ELR (cell line): ENCODE results near the gene GRAP2.
"Not testable (repeated sequence)": the region's sequence is repeated elsewhere in the genome, so short reads cannot be mapped to it uniquely, and the experiment has no call there.

ENCODE experiments used
- DNase-seq: peaks from one replicate; pipeline ENCODE4 v3.0.0-alpha.2; 2015; ENCODE audit warnings: low read depth

GRAP2 gene

DNA sequence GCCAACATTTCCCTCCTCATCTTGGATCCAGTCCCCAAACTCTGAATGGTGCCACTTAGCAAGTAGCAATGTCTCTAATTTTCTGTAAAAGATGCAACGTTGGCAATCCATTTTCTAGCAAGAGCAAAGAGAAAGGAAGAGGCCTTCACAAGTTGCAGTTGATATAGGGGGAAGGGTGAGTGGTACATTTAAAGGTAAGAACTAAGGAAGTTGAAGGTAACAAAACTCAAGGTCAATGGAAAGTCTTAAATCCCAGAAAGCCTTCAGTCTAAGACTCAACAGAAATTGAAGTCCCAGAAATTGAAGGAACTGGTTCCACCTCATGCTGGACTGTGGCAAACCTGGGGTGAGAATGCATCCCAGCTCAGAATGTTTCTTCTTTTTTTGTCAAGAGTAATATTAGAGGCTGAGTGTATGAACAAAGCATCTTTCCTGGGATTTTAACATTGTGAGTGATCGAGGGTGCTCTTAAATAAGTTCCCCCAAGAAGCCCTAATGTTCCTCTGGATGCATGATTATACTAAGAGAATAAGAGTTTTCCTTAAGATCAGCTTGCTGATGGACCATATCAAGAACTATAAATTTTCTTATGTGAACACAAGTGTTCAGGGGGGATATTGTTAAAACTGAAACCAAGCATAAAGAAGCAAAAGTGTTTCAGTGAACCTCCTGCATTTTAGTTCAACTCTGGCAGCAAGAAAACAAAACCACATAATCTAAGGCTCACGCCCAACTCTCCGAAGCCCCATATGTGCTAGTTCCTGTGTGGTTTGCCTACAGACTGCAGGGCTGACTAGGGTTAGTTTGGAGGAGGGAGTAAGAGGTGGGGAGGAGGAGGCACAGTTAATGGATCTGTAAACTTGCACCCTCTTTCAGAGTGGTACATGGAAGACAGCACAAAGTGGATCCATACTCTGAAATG is at the start of gene GRAP2:
TSS of gene GRAP2 (plus strand) at position 779 of the 922 bp plus-strand sequence. CDS start 46,023 bp downstream, outside the sequence.
- DNase-seq = no peak

GRCh38 chr22:39851606-39852315 is 49.1 kb upstream of the GRAP2 start:
- DNase-seq = no peak

GRCh38 chr22:39852799-39853198 is 48.1 kb upstream of the GRAP2 start:
- no peak for DNase-seq

DNA sequence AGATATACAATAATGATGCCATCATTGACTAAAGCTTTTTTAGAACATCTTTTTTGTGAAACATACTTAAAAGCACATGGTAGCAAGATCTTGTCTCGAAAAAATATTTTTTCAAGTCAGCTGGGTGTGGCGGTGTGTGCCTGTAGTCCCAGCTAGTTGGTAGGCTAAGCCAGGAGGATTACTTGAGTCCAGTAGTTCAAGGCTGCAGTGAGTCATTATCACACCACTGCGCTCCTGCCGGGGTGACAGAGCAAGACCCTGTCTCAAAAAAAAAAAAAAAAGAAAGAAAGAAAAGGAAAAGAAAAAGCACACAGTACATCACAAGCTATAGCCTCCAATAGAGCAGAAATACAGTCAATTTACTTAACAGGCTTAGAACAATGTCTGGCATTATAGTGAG is 44.3 kb upstream of the GRAP2 start:
- DNase-seq = no peak

- no peak for DNase-seq
These were observed 40.8 kb upstream of the GRAP2 start for GRCh38 chr22:39859903-39860588.

GRCh38 chr22:39868741-39869140 is 32.1 kb upstream of the GRAP2 start:
- DNase-seq = no peak

DNA sequence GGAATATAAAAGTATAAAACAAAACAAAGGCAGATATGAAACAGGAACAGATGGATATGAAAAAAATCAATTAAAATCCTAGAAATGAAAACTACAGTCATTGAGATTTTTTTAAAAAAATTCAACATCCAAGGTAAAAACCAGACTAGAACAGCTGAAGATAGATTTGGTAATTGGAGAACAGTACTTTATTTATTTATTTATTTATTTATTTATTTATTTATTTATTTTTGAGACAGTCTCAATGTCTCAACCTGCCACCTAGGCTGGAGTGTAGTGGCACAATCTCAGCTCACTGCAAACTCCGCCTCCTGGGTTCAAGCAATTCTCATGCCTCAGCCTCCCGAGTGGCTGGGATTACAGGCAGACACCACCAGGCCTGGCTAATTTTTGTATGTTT is 31.1 kb upstream of the GRAP2 start:
- DNase-seq = not testable (repeated sequence)

DNA sequence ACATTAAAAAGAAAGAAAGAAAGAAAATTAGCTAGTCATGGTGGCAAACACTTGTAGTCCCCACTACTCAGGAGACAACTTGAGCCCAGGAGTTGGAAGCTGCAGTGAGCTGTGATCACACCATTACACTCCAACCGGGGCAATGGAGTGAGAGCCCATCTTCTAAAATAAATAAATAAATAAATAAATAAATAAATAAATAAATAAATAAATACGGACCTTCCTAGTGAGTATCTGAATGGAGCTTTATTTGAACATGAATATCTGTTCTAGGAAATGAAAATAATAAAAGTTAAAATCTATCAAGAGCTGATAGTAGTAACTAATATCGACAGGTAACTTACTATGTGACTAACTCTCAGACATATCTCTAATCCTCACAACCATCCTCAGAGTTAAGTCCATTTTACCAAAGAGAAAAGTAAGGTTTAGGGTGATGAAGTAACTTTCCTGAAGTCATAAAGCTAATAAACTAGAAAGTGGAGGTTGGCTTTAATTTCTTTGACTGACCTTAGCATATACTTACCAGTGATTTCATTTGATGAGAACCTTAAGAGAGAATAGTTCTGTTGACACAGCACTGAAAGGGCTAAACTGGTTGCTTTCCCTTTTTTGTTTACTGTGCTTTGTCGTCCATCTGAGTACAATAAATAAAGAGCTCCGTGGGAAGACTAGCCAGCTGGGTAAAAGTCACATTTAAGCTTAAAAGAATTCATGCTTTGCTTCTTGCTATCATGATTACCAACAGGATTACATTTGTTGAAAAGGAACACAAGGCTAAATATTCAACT is 29.7 kb upstream of the GRAP2 start:
- DNase-seq = no peak

DNA sequence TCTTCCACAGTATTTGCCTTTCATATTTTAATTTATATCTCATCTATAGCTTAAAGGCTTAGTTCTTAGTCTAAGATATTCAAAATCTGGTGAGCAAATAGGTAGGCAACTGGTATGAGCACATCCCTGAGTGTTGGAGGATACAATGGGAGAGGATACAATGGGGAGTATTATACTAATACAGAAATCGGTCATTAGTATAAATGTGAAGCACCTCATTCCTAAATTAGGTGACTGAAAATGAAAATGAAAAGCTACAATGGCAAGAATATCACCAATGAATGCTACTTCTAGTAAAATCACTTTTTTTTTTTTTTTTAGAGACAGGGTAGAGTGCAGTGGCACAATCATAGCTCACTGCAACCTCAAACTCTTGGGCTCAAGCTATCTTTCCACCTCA is 28.3 kb upstream of the GRAP2 start:
- DNase-seq = no peak

DNA sequence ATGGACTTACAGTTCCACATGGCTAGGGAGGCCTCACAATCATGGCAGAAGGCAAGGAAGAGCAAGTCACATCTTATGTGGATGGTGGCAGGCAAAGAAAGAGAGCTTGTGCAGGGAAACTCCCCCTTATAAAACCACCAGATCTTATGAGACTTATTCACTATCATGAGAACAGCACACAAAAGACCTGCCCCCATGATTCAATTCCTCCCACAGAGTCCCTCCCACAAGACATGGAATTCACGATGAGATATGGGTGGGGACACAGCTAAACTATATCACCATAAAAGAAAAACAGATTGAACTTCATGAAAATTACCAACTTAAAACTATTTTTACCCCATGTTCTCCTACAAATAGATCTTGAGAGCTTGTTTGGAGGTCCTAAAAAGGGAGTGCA is 26.9 kb upstream of the GRAP2 start:
- no peak for DNase-seq

- DNase-seq = not testable (repeated sequence)
These were observed 25.6 kb upstream of the GRAP2 start for GRCh38 chr22:39875176-39875885.

DNA sequence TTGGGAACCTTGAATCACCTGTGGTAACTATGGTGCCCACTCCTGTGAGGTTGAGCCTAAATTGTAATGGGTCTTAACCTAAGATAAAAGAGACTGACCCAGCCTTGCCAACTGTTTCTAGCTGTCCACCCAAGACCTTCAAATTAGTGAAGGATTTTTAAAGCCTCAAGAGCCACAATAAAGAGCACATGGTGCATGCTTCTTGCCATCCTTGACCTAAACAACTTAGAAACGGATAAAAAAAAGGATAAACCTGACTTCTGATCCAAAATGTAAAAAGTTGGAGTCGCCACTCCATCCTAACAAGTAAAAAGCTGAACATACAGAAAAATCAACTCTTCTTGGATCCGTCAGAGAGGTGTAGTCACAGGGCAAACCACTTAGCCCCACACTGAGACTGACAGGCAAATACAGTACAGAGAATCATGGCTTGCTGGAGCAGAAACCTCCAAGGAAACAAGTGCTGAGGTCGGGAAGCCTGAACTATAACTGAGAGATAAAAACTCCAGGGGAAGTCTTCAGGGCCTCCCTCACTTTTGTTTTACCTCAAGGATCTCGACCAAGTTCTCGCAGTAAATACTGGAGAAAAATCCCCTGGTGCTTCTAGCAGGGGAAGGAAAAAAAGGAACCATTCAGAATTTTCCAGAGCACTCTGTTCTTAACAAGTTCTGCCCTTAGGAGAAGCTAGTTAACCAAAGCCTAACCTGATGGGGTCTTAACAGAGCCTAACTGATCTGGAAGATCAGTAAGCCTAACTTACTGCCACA is 23.6 kb upstream of the GRAP2 start:
- DNase-seq = no peak

GRCh38 chr22:39880722-39881121 is 20.2 kb upstream of the GRAP2 start:
- DNase-seq = no peak

GRCh38 chr22:39883057-39883456 is 17.8 kb upstream of the GRAP2 start:
- no peak for DNase-seq

DNA sequence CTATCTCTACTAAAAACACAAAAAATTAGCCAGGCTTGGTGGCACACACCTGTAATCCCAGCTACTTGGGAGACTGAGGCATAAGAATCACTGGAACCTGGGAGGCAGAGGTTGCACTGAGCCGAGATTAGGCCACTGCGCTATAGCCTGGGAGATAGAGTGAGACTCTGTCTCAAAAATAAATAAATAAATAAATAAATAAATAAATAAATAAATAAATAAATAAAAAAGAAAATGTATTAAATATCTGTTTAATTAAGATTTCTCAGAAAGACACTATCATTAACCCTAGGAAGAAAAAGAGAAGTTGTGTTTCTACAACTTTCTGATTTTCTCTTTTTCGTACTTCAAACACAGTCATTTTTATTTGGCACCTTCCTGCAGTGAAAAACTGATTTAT is 11.0 kb upstream of the GRAP2 start:
- not testable (repeated sequence) for DNase-seq

- no peak for DNase-seq
These were observed 7.4 kb upstream of the GRAP2 start, which contains the start of gene ENTHD1 for GRCh38 chr22:39893526-39893925. Gene ENTHD1 (minus strand): TSS chr22:39893760. CDS start chr22:39887748, 6,012 bp downstream.

DNA sequence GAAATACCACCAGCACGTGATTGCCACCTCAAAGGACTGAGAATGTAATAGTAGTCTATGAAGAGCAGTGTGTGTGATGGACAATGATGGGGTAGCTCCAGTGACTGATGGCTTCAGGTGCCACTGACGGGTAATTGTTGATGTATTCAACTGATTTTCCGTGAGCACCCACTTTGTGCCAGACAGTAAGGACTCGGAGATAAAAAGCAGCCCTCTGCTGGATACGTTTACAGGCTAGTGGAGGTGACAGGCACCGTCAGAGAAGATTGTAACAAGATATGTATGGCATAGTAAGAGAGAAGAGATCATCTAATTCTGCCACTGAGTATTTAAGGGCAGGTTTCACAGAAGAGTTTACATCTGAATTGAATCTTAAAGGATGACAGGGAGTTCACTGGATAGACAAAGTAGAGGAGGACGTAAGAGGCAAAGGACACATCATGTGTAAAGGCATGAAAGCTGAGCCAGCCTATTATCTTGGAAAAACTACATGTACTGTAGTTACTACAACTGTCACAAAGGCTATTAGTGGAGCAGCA is 6.3 kb upstream of the GRAP2 start:
- DNase-seq = no peak

GRCh38 chr22:39895682-39896081 is 5.2 kb upstream of the GRAP2 start:
- no peak for DNase-seq

DNA sequence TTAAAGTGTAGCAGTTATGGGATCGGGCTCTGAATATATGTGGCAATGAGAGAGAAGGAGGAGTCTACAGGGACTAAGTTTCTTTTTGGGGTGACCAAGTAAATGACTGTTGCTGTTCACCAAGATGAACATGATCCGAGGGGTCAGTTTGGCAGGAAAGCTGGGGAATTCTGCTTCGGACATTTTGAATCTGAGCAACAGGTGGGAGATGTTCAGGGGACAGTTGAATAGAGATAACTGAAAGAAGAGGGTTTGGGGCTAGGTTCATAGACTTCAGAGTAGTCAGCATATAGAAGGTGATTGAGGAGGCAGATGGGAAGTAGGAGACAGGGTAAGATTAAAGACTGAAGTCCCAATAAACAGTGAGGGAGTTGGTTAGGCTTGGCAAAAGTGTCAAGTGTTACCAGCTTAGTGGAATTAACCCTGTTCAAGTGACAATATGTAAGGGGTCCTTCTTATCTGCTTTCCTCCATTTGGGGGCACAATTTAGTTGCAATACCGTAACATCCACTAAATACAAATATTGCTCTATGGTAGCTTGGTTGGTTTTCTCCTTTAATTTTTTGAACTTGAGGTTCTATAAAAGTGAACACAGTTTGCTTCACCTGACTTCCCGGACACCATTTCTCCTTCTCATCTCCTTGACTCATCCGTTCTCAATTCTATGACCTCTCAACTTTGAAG is 4.4 kb upstream of the GRAP2 start:
- DNase-seq = no peak
